HG02571 (cell line): Measurements from ENCODE around the gene SLF1.
"Not testable (repeated sequence)": the region's sequence is repeated elsewhere in the genome, so short reads cannot be mapped to it uniquely, and the experiment has no call there.

Experiments used
- ATAC-seq: cut with Tn5 transposase; IDR thresholded peaks from one replicate; pipeline ENCODE4 v1.9.1; 2021; ENCODE audit warnings: mild to moderate bottlenecking, moderate library complexity; ENCODE audit not compliant: unreplicated experiment

SLF1 gene

GRCh38 chr5:94618493-94619328 is at the start of gene SLF1, which contains the start of gene KIAA0825:
Gene SLF1 (plus strand): TSS chr5:94618669. CDS start chr5:94628811, 10,142 bp downstream.
Gene KIAA0825 (minus strand): TSS chr5:94618604. CDS start chr5:94537126, 81,478 bp downstream.
- peak; percentile 97 for ATAC-seq

GRCh38 chr5:94571415-94571814 is 47.1 kb upstream of the SLF1 start:
- no peak for ATAC-seq

GRCh38 chr5:94573349-94573748 is 45.1 kb upstream of the SLF1 start:
- ATAC-seq = not testable (repeated sequence)

GRCh38 chr5:94575196-94575595 is 43.3 kb upstream of the SLF1 start:
- ATAC-seq = no peak

GRCh38 chr5:94577466-94578245 is 40.8 kb upstream of the SLF1 start:
- peak; percentile 74 for ATAC-seq

GRCh38 chr5:94595281-94595840 is 23.1 kb upstream of the SLF1 start:
- ATAC-seq = no peak

- ATAC-seq = no peak
These were observed 4.9 kb upstream of the SLF1 start for GRCh38 chr5:94613583-94613982.

- ATAC-seq = no peak
These were observed 4.2 kb upstream of the SLF1 start for GRCh38 chr5:94614156-94614805.

- no peak for ATAC-seq
These were observed 2.6 kb upstream of the SLF1 start for GRCh38 chr5:94615862-94616261.

GRCh38 chr5:94618029-94618492 is 408 bp upstream of the SLF1 start:
- peak; percentile 25 for ATAC-seq

- no peak for ATAC-seq
These were observed 1.8 kb downstream of the SLF1 start for GRCh38 chr5:94620256-94620655.

GRCh38 chr5:94621763-94622162 is 3.3 kb downstream of the SLF1 start:
- no peak for ATAC-seq

- ATAC-seq = no peak
These were observed 4.5 kb downstream of the SLF1 start for GRCh38 chr5:94623011-94623410.

GRCh38 chr5:94623877-94624276 is 5.4 kb downstream of the SLF1 start:
- ATAC-seq = no peak

GRCh38 chr5:94627191-94627590 is 8.7 kb downstream of the SLF1 start:
- ATAC-seq = no peak

GRCh38 chr5:94632024-94632423 is 13.6 kb downstream of the SLF1 start:
- ATAC-seq = peak; percentile 92

GRCh38 chr5:94640176-94640575 is 21.7 kb downstream of the SLF1 start:
- ATAC-seq = no peak

GRCh38 chr5:94645053-94645452 is 26.6 kb downstream of the SLF1 start:
- ATAC-seq = no peak

GRCh38 chr5:94646758-94647157 is 28.3 kb downstream of the SLF1 start:
- ATAC-seq = no peak

GRCh38 chr5:94649874-94650273 is 31.4 kb downstream of the SLF1 start:
- no peak for ATAC-seq

- ATAC-seq = no peak
These were observed 39.8 kb downstream of the SLF1 start for GRCh38 chr5:94658272-94658671.
